Activated effector memory CD4-positive, alpha-beta T cell treated with anti-CD3 and anti-CD28 coated beads, Interleukin-2, amount 50 U/mL, for 16 hours (primary cell): ENCODE results near the gene FOLR2.
"Not testable (repeated sequence)": the region's sequence is repeated elsewhere in the genome, so short reads cannot be mapped to it uniquely, and the experiment has no call there.

Source experiments
- DNase-seq: peaks from one replicate; pipeline ENCODE4 v3.0.0-alpha.2; 2020

Gene FOLR2

GRCh38 chr11:72243173-72244059 is 26.8 kb downstream of the FOLR2 start:
- DNase-seq = no peak

DNA sequence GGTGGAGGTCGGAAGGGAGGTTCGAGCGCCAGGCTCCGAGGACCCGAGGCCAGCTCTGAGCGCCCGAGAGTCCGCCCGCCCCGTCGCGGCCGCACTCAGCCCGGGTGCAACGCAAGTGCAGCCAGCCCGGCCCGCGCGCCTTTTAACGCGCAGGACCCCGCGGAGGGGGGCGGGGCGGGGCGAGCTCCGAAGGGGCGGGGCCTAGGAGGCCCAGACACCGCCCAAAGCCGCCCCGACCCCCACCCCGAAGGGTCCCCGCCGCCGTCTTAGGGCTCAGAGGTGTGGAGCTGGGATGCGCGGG is 27.4 kb downstream of the FOLR2 start, which contains the start of gene PHOX2A:
Gene PHOX2A (minus strand): TSS at position 117 of the 301 bp plus-strand sequence. CDS start 172 bp downstream, outside the sequence.
- DNase-seq = no peak

DNA sequence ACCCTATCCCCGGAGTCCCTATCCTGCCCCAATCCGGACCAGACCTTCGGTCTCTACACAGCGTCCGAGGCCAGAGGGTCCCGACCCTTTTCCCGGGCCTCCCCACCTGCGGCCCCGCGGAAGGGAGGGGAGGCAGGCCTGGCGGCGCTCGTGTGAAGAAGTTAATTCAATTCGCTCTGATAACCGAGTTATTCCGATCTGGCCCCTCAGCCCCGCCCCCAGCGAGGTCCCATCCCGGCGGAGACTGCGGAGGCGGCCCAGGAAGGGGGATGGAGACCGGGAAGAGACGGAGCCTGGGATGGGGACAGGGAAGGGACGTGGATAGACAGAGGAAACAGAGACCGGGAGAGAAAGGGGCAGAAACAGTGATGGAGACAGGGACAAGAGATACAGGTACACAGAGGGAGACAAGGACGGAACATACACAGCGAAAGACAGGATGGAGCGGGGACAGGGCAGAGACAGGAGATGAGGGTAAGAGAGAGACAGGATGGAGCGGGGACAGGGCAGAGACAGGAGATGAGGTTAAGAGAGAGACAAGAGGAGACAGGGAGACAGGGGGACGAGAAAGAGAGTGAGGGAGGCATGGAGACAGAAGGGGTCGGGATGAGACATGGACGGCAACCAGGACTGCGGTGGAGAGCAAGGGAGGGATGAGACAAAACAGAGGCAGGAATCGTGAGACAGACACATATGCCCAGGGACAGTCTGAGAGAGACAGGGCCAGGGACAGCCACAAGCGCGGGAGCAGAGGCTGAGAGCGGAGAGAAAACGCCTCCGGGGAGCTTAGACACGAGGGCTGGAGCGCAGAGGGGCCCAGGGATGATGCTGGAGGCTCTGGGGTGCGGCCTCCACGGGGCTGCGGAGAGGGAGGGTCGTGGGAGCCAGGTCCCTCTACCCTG is 28.0 kb downstream of the FOLR2 start:
- no peak for DNase-seq

DNA sequence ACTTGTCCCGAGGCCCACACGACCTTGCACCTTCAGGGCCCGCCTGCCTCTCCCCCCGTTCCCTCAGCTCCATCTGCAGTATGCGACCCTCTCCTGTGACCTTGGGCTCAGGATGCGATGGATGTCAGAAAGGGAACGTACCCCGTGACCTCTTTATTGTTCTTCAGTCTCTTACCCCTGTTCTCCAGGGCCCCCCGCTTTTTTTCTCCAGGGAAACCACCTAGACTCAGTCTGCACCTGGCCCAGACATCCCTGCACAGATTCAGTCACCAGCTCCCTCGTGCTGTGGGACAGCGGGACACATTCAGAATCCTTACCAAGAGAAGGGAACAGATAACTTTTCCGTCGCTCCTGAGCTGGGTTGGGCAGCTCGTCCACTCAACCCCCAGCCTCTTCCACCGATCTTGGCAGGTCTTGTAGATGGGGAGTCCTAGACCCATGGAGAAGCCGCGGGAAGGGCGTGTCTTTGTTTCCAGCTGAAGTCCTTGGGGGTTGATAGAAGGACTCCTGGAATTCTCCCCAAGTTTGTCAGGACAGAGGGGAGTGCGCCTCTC is 28.7 kb downstream of the FOLR2 start:
- no peak for DNase-seq

DNA sequence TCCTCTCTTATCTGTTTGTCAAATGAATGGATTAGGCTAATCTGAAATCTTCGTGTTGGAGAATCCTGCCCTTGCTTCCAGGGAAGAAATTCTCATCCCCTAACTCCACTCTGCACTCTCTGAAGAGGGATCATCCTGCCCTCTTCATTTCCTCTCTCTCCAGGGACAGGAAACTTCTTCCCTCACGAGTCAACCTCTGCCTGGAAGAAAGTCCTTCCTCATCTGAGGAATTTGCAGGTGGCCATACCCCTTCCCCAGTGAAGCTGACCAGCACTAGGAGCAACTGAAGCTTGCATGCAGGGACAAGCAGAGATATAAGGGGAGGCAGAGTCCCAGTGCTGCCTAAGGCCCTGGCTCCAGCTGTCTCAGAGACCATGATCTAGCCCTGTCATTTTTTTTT is 31.0 kb downstream of the FOLR2 start:
- no peak for DNase-seq

DNA sequence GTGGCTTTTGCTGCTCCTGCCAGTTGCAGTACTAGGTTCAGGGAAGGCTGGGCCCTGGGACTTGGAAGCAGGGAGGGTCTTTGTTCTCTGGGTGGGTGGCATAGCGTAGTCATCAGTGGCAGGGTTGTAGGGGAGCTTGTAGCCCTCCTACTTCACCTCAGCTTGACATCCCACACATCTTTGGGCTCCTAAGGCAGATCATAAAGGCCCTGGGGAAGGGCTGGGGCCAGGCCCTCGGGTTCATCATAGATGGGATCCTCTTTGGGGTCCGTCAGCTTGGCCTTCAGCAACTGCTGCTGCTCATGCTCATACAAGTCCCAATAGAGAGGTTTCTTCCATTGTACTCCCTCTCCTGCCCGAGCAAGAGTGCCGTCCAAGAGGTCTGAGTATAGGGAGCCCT is 33.4 kb downstream of the FOLR2 start:
- no peak for DNase-seq

DNA sequence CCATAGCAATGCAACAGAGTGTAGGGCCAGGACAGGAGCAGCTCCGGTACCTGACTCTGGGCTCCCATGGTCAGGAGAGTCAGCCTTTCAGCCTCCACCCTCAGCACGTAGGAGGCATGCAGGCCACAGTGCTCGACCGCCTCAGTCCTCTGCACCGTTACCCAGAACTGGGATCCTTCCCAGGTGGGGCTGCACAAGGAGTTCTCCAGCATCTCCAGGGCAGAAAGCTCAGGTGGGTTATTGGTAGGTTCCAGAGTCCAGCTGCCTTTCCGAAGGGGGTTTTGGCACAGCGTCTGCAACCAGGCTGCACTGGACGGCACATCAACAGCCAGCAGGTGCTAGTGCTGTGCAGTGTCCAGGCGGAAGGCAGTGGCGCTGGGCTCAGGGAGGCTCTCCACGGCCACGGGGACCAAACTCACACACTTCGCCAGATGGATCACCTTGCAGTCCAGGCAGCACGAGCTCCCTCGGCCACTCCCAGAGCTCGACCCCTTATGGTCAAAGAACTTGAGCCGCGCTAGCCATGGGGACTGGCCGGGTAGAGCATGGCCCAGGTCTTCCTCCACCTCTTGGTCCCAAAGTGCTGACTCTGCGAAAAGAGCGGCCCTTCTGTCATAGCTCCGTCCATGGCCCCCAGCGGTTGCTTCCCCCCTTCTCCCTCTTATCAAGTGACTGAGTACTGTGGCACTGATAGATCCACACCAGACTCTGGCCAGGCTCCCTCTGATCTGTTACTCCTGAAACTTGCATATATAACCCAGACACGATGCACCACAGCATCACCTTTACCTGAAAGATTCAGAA is 34.3 kb downstream of the FOLR2 start:
- no peak for DNase-seq

GRCh38 chr11:72251614-72252013 is 35.0 kb downstream of the FOLR2 start:
- no peak for DNase-seq

DNA sequence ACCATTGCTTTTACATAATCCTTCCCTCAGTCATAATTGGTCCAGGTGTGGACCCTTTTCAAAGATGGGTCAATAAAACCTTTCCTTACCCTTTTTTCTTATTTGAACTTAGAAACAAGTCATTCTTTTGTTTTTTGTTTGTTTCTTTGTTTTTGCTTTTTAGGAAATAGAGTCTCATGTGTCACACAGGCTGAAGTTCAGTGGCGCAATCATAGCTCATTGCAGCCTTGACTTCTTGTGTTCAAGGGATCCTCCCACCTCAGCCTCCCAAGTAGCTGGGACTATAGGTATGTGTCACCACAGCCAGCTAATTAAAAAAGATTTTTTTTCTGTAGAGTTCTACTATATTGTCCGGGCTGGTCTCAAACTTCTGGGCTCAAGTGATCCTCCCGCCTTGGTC is 36.8 kb downstream of the FOLR2 start:
- DNase-seq = no peak

DNA sequence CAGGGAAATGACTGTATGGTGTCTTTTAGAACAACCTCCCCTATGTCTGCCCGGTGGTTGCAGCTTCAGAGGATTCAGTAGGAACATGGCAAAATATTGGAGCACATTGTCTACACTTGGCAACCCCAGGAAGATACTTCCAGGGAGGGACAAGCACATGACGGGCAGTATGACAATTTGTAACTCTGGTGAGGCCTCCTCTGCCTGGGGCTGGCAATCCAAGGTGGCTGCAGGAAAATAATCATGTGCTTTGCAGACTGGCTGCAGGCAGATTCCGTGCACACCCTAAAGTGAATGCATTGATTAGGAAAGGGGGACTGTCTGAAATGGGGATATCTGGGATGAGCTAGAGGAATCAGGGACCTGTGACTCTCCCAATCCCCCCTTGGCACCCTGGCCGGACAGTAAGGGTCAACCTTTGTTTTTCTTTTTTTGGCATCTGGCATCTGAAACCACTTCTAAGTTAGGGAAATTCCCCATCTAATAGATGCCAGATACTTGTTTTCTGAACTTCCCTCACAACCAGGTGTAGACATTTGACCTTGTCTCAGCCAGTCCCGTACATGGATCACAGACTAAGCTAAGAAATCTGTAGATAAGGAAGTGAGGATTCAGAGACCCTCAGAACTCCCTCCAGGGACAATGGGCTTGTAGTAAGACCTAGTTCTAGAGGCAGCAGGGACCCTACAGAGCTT is 37.9 kb downstream of the FOLR2 start:
- no peak for DNase-seq

GRCh38 chr11:72257570-72257969 is 41.0 kb downstream of the FOLR2 start:
- no peak for DNase-seq

GRCh38 chr11:72259490-72259889 is 42.9 kb downstream of the FOLR2 start:
- DNase-seq = no peak

DNA sequence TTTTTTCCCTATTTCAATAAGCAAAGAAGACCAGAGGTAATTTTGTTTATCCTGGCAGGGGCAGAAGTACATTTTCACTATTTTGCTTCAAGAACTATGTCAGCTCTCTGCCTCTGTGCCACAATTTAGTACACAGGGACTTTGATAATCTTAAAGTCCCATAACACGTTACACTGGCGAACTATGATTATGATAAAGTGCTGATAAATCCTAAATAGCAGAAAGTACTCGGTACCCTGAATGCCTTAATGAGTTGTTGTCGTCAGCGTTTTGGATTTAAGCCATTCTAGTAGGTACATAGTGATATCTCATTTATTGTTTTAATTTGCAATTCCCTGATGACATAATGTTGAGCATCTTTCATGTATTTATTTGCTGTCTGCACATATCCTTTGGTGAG is 44.0 kb downstream of the FOLR2 start:
- DNase-seq = no peak

- DNase-seq = no peak
Measured at GRCh38 chr11:72263361-72263760, 46.8 kb downstream of the FOLR2 start.

DNA sequence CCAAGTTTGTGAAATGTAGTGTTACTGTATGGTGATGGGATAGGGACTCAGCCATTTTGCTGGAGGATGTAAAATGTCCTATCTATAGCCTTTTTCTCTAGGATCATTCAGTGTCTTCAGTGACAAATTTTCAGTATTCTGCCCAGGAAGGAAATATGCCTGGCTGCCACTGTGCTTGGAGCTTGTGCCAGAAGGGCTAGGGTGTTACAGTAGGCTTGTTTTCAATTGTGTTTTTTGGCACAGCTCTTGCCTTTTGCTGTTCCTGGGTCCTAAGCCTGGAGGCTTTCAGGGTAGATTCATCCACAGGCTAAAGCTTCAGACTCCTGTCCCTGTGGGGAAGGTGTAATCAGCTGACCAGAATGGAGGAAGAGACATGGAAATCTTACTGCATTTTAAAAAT is 49.4 kb downstream of the FOLR2 start:
- no peak for DNase-seq

- DNase-seq = not testable (repeated sequence)
Measured at GRCh38 chr11:72266960-72267359, 50.4 kb downstream of the FOLR2 start.

DNA sequence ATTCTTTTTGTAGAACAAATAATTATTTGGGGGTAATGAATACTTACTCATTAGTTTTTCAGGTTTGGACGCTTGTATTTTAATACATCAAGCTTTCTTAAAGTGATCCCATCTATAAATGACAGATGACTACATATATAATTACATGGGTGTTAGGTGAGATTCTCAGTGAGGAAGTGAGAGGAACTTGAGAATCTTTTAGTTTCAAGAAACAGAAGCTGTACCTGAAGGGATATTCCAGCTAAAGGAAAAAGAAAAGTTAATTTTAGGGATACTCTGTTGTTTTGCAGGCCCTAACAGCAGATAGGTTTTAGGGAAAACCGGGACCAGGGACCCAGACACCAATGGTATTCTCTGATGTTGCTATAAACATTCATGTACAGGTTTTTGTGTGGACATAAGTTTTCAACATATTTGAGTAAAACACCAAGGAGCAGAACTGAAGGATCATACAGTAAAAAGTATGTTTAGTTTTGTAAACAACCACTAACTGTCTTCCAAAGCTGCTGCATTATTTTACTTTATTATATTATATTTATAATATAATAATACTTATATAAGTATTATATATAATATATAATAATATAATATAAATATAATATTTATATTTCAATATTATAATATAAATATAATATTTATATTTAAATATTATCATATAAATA is 51.5 kb downstream of the FOLR2 start:
- no peak for DNase-seq
